ENCODE results near the gene LSAMP. TPM values are rescaled to one million over a fixed set of nuclear protein-coding genes. Genes with fewer than 3 reads are reported as not detected.

Gene LSAMP
- polyA plus RNA-seq, 2 of the 4 experiments (the other 2 are of a cell fraction) = 0.12 to 0.53 TPM

GRCh38 chr3:116039651-116039985, 405.7 kb downstream of the LSAMP start:
- Histone ChIP-seq H3K9me3 (no peaks in the 10 kb centered on the region), H3K4me2 (no peak overlapping the region), H3K27ac (no peak overlapping the region), H3K4me3 (no peak overlapping the region), H3K4me1 (no peaks in the 10 kb centered on the region)
- DNase-seq (ENCODE audit: low read depth in 1 of 2, low spot score in 1 of 2) (no peak), ATAC-seq (no peak), FAIRE-seq (no peak)
- TF ChIP-seq KDM5A (IDR thresholded peaks at IDR 0.05) (no peak), HMGXB4 (CRISPR knock-in tag; IDR thresholded peaks at IDR 0.05; ENCODE audit: borderline replicate concordance) (no peak), CTCF (IDR thresholded peaks at IDR 0.05) (no peak), CEBPB (IDR thresholded peaks at IDR 0.05) (no peak), RFX5 (IDR thresholded peaks at IDR 0.05) (no peak), HDAC2 (IDR thresholded peaks at IDR 0.05) (no peak), POLR2A (IDR thresholded peaks at IDR 0.05; ENCODE audit: low read length) (no peak), FOSL2 (IDR thresholded peaks at IDR 0.05) (no peak), FOSL2 (CRISPR knock-in tag; IDR thresholded peaks at IDR 0.05) (no peak), RAD21 (conservative IDR thresholded peaks at IDR 0.05 in 1 of 2, IDR thresholded peaks at IDR 0.05 in 1 of 2) (no peak), PBX3 (IDR thresholded peaks at IDR 0.05) (no peak), EHMT2 (IDR thresholded peaks at IDR 0.05; ENCODE audit: low read depth) (no peak), BCL3 (IDR thresholded peaks at IDR 0.05) (no peak)
- WGBS (ENCODE audit: missing lambda C conversion rate) = 68% methylated on average over 4 of the region's 4 CpGs
- ChIA-PET POLR2A (no interaction called here), CTCF (interaction anchor here (1.0 kb wide), 1 partner anchor 28 kb away, joined by 3 read pairs; no protein-coding TSS in a partner anchor)

GRCh38 chr3:116038968-116039650, 406.2 kb downstream of the LSAMP start:
- FAIRE-seq (no peak), DNase-seq (ENCODE audit: low read depth in 1 of 2, low spot score in 1 of 2) (no peak), ATAC-seq (no peak)
- TF ChIP-seq RNF2 (IDR thresholded peaks at IDR 0.05; ENCODE audit: borderline replicate concordance, low read depth) = no peak
- no peak for TF ChIP-seq EHF (CRISPR knock-in tag; IDR thresholded peaks at IDR 0.05)
- no peak overlapping the region for H3K4me3 ChIP-seq
- WGBS (ENCODE audit: missing lambda C conversion rate) = 13% methylated on average over 1 of the region's 1 CpG
- H3K4me1 ChIP-seq = no peaks in the 10 kb centered on the region
- H3K27ac ChIP-seq = no peak overlapping the region
- ChIA-PET POLR2A (no interaction called here), CTCF (interaction anchor here (1.0 kb wide), 1 partner anchor 29 kb away, joined by 3 read pairs; no protein-coding TSS in a partner anchor)
- H3K9me3 ChIP-seq = no peaks in the 10 kb centered on the region
- H3K4me2 ChIP-seq = no peak overlapping the region
